Breast epithelium (tissue), 4 donors: Measurements from ENCODE around the gene CMKLR1. TPM values are rescaled to one million over a fixed set of nuclear protein-coding genes. Genes with fewer than 3 reads are reported as not detected.

Experiments used
- DNase-seq, 2 donors: peaks; one replicate each; pipeline ENCODE4 v3.0.0-alpha.2; 2019; ENCODE audit warnings: low spot score in 2 of 2
- H3K27ac ChIP-seq, 2 donors: fragments of 200-600 bp; sonication (generic) in 1 of 2; one replicate each; pipeline ENCODE4 v1.5.1; 2016 to 2019; ENCODE audit warnings: mild to moderate bottlenecking in 1 of 2
- H3K27me3 ChIP-seq, 2 donors: fragments of 200-600 bp; sonication (generic) in 1 of 2; one replicate each; pipeline versions ENCODE4 v1.5.1 to v1.6.0; 2017 to 2019; ENCODE audit warnings: control low read depth in 1 of 2, mild to moderate bottlenecking in 1 of 2
- H3K36me3 ChIP-seq: fragments of 200-600 bp; one replicate; pipeline ENCODE4 v1.5.1; 2019
- H3K4me1 ChIP-seq, 2 donors: fragments of 200-600 bp; sonication (generic); one replicate each; pipeline ENCODE4 v1.5.1; 2016 to 2019; ENCODE audit warnings: control low read depth in 1 of 2
- H3K4me3 ChIP-seq, 3 donors: fragments of 200-600 bp; sonication (generic); 1 replicate in 2 of 3; 2 replicates in 1 of 3; pipeline ENCODE4 v1.5.1; 2016 to 2019; ENCODE audit warnings: mild to moderate bottlenecking in 3 of 3, moderate library complexity in 2 of 3
- H3K9me3 ChIP-seq, 2 donors: fragments of 200-600 bp; sonication (generic) in 1 of 2; one replicate each; pipeline ENCODE4 v1.5.1; 2016 to 2019; ENCODE audit warnings: control low read depth in 1 of 2
- CTCF ChIP-seq, 3 donors: fragments of 450-650 bp; IDR thresholded peaks; one replicate each; pipeline ENCODE4 v1.5.1; 2016 to 2017; ENCODE audit warnings: antibody characterized with exemption in 3 of 3, mild to moderate bottlenecking in 3 of 3, moderate library complexity in 3 of 3
- POLR2A ChIP-seq: fragments of 450-650 bp; IDR thresholded peaks from one replicate; pipeline ENCODE4 v1.6.1; 2016; ENCODE audit warnings: antibody characterized with exemption, mild to moderate bottlenecking, moderate library complexity
- POLR2AphosphoS5 ChIP-seq, 3 donors: sonication (generic); formaldehyde crosslinking; IDR thresholded peaks; one replicate each; pipeline ENCODE4 v1.6.1; 2017; ENCODE audit warnings: antibody characterized with exemption in 3 of 3
- intact Hi-C: fragments of 100-400 bp; cut with DNase I; formaldehyde crosslinking; loops from one replicate; pipeline ENCODE4 v1.15.1; 2023; ENCODE audit warnings: low total_unique reads
- total RNA-seq, 3 donors: library from RNA; depleted of rRNA; stranded (reverse); fragments of >200 nt; gene quantifications; one replicate each; pipeline ENCODE4 v1.1.0, GENCODE V29; 2016

Gene CMKLR1
- total RNA-seq, 3 donors from 2014 or later, result 4.9 to 30.2 (median 9.1) TPM

- H3K27ac ChIP-seq, result no peak overlapping the region
- peaks cover 5 to 8% of the 10 kb centered on the region in 2 donors for H3K4me1 ChIP-seq
- H3K27me3 ChIP-seq, result no peaks in the 10 kb centered on the region
- no peak for DNase-seq
- intact Hi-C loops, result no loop called here
- no peaks in the 10 kb centered on the region for H3K36me3 ChIP-seq
- H3K4me3 ChIP-seq, result no peak overlapping the region
- no peak for TF ChIP-seq POLR2A
- no peak for TF ChIP-seq CTCF (IDR thresholded peaks at IDR 0.05)
- H3K9me3 ChIP-seq, result no peaks in the 10 kb centered on the region
Measured at GRCh38 chr12:108284163-108284562, 54.9 kb downstream of the CMKLR1 start.

- Histone ChIP-seq H3K9me3 (no peaks in the 10 kb centered on the region), H3K27ac (no peak overlapping the region), H3K27me3 (no peaks in the 10 kb centered on the region), H3K36me3 (no peaks in the 10 kb centered on the region), H3K4me1 (no peaks in the 10 kb centered on the region), H3K4me3 (no peak overlapping the region)
- intact Hi-C loops, result no loop called here
- no peak for DNase-seq
- no peak for TF ChIP-seq POLR2AphosphoS5 (IDR thresholded peaks at IDR 0.05)
- TF ChIP-seq POLR2A, result no peak
- TF ChIP-seq CTCF (IDR thresholded peaks at IDR 0.05), result no peak
Measured at GRCh38 chr12:108282676-108283075, 56.4 kb downstream of the CMKLR1 start.

GRCh38 chr12:108282160-108282559, 57.0 kb downstream of the CMKLR1 start:
- H3K4me3 ChIP-seq, result no peak overlapping the region
- H3K27me3 ChIP-seq, result no peaks in the 10 kb centered on the region
- intact Hi-C loops, result no loop called here
- H3K27ac ChIP-seq, result no peak overlapping the region
- TF ChIP-seq POLR2A, result no peak
- TF ChIP-seq CTCF (IDR thresholded peaks at IDR 0.05), result no peak
- TF ChIP-seq POLR2AphosphoS5 (IDR thresholded peaks at IDR 0.05), result no peak
- no peak for DNase-seq
- H3K4me1 ChIP-seq, result no peaks in the 10 kb centered on the region
- H3K36me3 ChIP-seq, result no peaks in the 10 kb centered on the region
- no peaks in the 10 kb centered on the region for H3K9me3 ChIP-seq

GRCh38 chr12:108277613-108278012, 61.5 kb downstream of the CMKLR1 start:
- intact Hi-C loops, result no loop called here
- H3K27ac ChIP-seq, result no peak overlapping the region
- H3K4me1 ChIP-seq, result no peaks in the 10 kb centered on the region
- no peak overlapping the region for H3K4me3 ChIP-seq
- H3K9me3 ChIP-seq, result peaks cover 0 to 8% of the 10 kb centered on the region in 2 donors
- no peaks in the 10 kb centered on the region for H3K36me3 ChIP-seq
- no peak for DNase-seq
- TF ChIP-seq POLR2A (no peak), POLR2AphosphoS5 (IDR thresholded peaks at IDR 0.05) (no peak), CTCF (IDR thresholded peaks at IDR 0.05) (no peak)
- no peaks in the 10 kb centered on the region for H3K27me3 ChIP-seq

- peaks cover 0 to 8% of the 10 kb centered on the region in 2 donors for H3K9me3 ChIP-seq
- H3K27ac ChIP-seq, result no peak overlapping the region
- intact Hi-C loops, result no loop called here
- H3K36me3 ChIP-seq, result no peaks in the 10 kb centered on the region
- H3K27me3 ChIP-seq, result no peaks in the 10 kb centered on the region
- H3K4me1 ChIP-seq, result no peaks in the 10 kb centered on the region
- DNase-seq, result no peak
- TF ChIP-seq POLR2A (no peak), CTCF (IDR thresholded peaks at IDR 0.05) (no peak), POLR2AphosphoS5 (IDR thresholded peaks at IDR 0.05) (no peak)
- no peak overlapping the region for H3K4me3 ChIP-seq
Measured at GRCh38 chr12:108273217-108273616, 65.9 kb downstream of the CMKLR1 start.
